GM12878 (cell line): Measurements from ENCODE around the gene RPAP3. TPM values are rescaled to one million over a fixed set of nuclear protein-coding genes. Genes with fewer than 3 reads are reported as not detected.

Experiments used
- CEBPZ ChIP-seq: fragments of 150-350 bp; IDR thresholded peaks from 2 replicates; pipeline ENCODE4 v1.6.1; 2016; ENCODE audit warnings: low read depth, low read length
- CHD4 ChIP-seq: fragments of 200-600 bp; sonication (generic); IDR thresholded peaks from 2 replicates; pipeline ENCODE4 v1.6.1; 2016; ENCODE audit warnings: mild to moderate bottlenecking
- DPF2 ChIP-seq: fragments of 450-650 bp; IDR thresholded peaks from 2 replicates; pipeline ENCODE4 v1.6.1; 2017; ENCODE audit warnings: mild to moderate bottlenecking
- FOXK2 ChIP-seq: fragments of 450-650 bp; IDR thresholded peaks from 2 replicates; pipeline ENCODE4 v1.6.1; 2017; ENCODE audit warnings: mild to moderate bottlenecking, moderate library complexity
- MTA3 ChIP-seq: IDR thresholded peaks from 2 replicates; pipeline ENCODE4 v1.6.1; 2012; ENCODE audit warnings: low read length, inconsistent platforms, borderline replicate concordance
- NR2F1 ChIP-seq: fragments of 450-650 bp; conservative IDR thresholded peaks from 2 replicates; pipeline ENCODE4 v1.6.1; 2017; ENCODE audit warnings: mild to moderate bottlenecking
- NRF1 ChIP-seq: conservative IDR thresholded peaks from 2 replicates; pipeline ENCODE4 v1.6.1; 2011; ENCODE audit warnings: mild to moderate bottlenecking, low read depth, low read length, improper control_type of control experiment
- RAD21 ChIP-seq: IDR thresholded peaks from 2 replicates; pipeline ENCODE4 v1.6.1; 2011; ENCODE audit warnings: mild to moderate bottlenecking, low read depth, low read length, moderate library complexity; ENCODE audit not compliant: insufficient read depth
- SKIL ChIP-seq: fragments of 450-650 bp; IDR thresholded peaks from 2 replicates; pipeline ENCODE4 v1.6.1; 2017; ENCODE audit warnings: mild to moderate bottlenecking, low read depth, inconsistent platforms; ENCODE audit not compliant: poor library complexity, severe bottlenecking
- TBL1XR1 ChIP-seq: IDR thresholded peaks from 2 replicates; pipeline ENCODE4 v1.6.1; 2012; ENCODE audit warnings: low read depth, low read length, improper control_type of control experiment
- ZZZ3 ChIP-seq: IDR thresholded peaks from 2 replicates; pipeline ENCODE4 v1.6.1; 2011; ENCODE audit warnings: low read depth; ENCODE audit not compliant: control insufficient read depth, insufficient read length
- polyA plus RNA-seq, 11 experiments: library from polyadenylated mRNA; depleted of rRNA in 4 of 11; unstranded in 6 of 11; stranded (reverse) in 5 of 11; fragments of >200 nt; fragmentation: Nextera tagmentation in 4 of 11; fragmentation: Illumina TruSeq in 1 of 11; extraction: Ambion mirVana in 4 of 11; extraction: Trizol in 1 of 11; gene quantifications; 1 replicate in 1 of 11; 2 replicates in 10 of 11; pipeline versions ENCODE4 v1.2.1 to v1.2.3, GENCODE V29; 2011 to 2016; ENCODE audit warnings: inconsistent platforms in 2 of 11, missing spikeins in 2 of 11, low read depth in 1 of 11
- total RNA-seq, 4 experiments: library from RNA; depleted of rRNA in 3 of 4; stranded (reverse); fragments of >200 nt in 3 of 4; fragmentation: Illumina TruSeq in 1 of 4; extraction: Trizol in 1 of 4; gene quantifications; 2 replicates each; pipeline versions ENCODE4 v1.2.1 to v1.2.3, GENCODE V29; 2013 to 2021

RPAP3 gene
- total and polyA plus RNA-seq, 10 of the 15 experiments (the other 5 are each of a cell fraction or from before 2014, with no cell fraction given): 14.1 to 50.6 (median 28.4) TPM

- no peak for TF ChIP-seq ZZZ3
- no peak for TF ChIP-seq FOXK2
- no peak for TF ChIP-seq CHD4
- no peak for TF ChIP-seq DPF2
- TF ChIP-seq NR2F1: no peak
- no peak for TF ChIP-seq NRF1
- no peak for TF ChIP-seq RAD21
- no peak for TF ChIP-seq CEBPZ
- TF ChIP-seq SKIL: no peak
- TF ChIP-seq TBL1XR1: no peak
- TF ChIP-seq MTA3: no peak
Observed at GRCh38 chr12:47752552-47752951, 46.7 kb upstream of the RPAP3 start (continued).
